Endodermal cell (in vitro differentiated cells): ENCODE results near the gene CCL17. TPM values are rescaled to one million over a fixed set of nuclear protein-coding genes. Genes with fewer than 3 reads are reported as not detected.

ENCODE experiments used
- DNase-seq: peaks from one replicate; pipeline ENCODE4 v3.0.0-alpha.2; 2017
- H3K27ac ChIP-seq: 2 replicates; pipeline ENCODE4 v1.5.1; 2013; ENCODE audit warnings: mild to moderate bottlenecking, low read depth, low read length, moderate library complexity
- H3K27me3 ChIP-seq: 2 replicates; pipeline ENCODE4 v1.6.1; 2013; ENCODE audit warnings: mild to moderate bottlenecking, low read length, moderate library complexity; ENCODE audit not compliant: insufficient read depth, control insufficient read depth, poor library complexity, severe bottlenecking
- H3K36me3 ChIP-seq: 2 replicates; pipeline ENCODE4 v1.7.0; 2013; ENCODE audit warnings: mild to moderate bottlenecking, low read length, moderate library complexity; ENCODE audit not compliant: control insufficient read depth, insufficient read depth
- H3K4me1 ChIP-seq: one replicate; pipeline ENCODE4 v1.7.0; 2013; ENCODE audit warnings: low read length; ENCODE audit not compliant: control insufficient read depth, insufficient read depth
- H3K4me3 ChIP-seq: 2 replicates; pipeline ENCODE4 v1.5.1; 2013; ENCODE audit warnings: mild to moderate bottlenecking, low read length, moderate library complexity
- H3K9ac ChIP-seq: 2 replicates; pipeline ENCODE4 v1.6.1; 2013; ENCODE audit warnings: mild to moderate bottlenecking, low read length, moderate library complexity; ENCODE audit not compliant: poor library complexity, severe bottlenecking; ENCODE audit errors: extremely low read depth
- H3K9me3 ChIP-seq: 2 replicates; pipeline ENCODE4 v1.6.1; 2013; ENCODE audit warnings: mild to moderate bottlenecking, low read length, moderate library complexity; ENCODE audit not compliant: control insufficient read depth
- H3K27ac Mint-ChIP-seq: 2 replicates; pipeline ENCODE4 v1.8.0; 2020; ENCODE audit warnings: mixed read lengths
- H3K27me3 Mint-ChIP-seq: 2 replicates; pipeline ENCODE4 v1.8.0; 2021; ENCODE audit warnings: mild to moderate bottlenecking, mixed read lengths; ENCODE audit not compliant: insufficient read depth
- H3K36me3 Mint-ChIP-seq: 2 replicates; pipeline ENCODE4 v1.8.0; 2020; ENCODE audit warnings: low read depth, mixed read lengths
- H3K4me1 Mint-ChIP-seq: 2 replicates; pipeline ENCODE4 v1.8.0; 2020; ENCODE audit warnings: mixed read lengths
- H3K4me3 Mint-ChIP-seq: 2 replicates; pipeline ENCODE4 v1.8.0; 2020; ENCODE audit warnings: mild to moderate bottlenecking, moderate library complexity, mixed read lengths
- H3K9me3 Mint-ChIP-seq: 2 replicates; pipeline ENCODE4 v1.8.0; 2020; ENCODE audit warnings: mild to moderate bottlenecking, mixed read lengths
- CTCF ChIP-seq: fragments of 200-600 bp; sonication (generic); conservative IDR thresholded peaks from 2 replicates; pipeline ENCODE4 v1.5.0; 2021; ENCODE audit warnings: antibody characterized with exemption, mild to moderate bottlenecking
- WGBS, 2 experiments: methylation state at CpG; one replicate each; pipeline versions ENCODE4 v1.1.5 to v1.1.7; 2013; ENCODE audit warnings: missing lambda C conversion rate in 2 of 2, mixed read lengths in 1 of 2; ENCODE audit not compliant: insufficient coverage in 1 of 2, insufficient read length in 1 of 2; 5-methylcytosine and 5-hydroxymethylcytosine counted together
- total RNA-seq, 2 donors: library from RNA; stranded (reverse); fragmentation: NEBNext Ultra II Directional in 1 of 2; extraction: Animal tissue kit (Norgen Biotek cat#: 25700) in 1 of 2; gene quantifications; 2 replicates in 1 of 2; 3 replicates in 1 of 2; pipeline ENCODE4 v1.2.1, GENCODE V29; 2021

The CCL17 gene
- total RNA-seq, 2 donors from 2014 or later: not detected

GRCh38 chr16:57409065-57409464 lies 4.5 kb downstream of the CCL17 start:
- H3K27me3 Mint-ChIP-seq: peaks cover 2% of the 10 kb centered on the region
- H3K4me3 Mint-ChIP-seq: no peak overlapping the region
- H3K36me3 Mint-ChIP-seq: no peaks in the 10 kb centered on the region
- no peak for DNase-seq
- 95 to 96% methylated on average over 5 of the region's 5 CpGs for WGBS, 2 experiments
- H3K27ac ChIP-seq: no peak overlapping the region
- H3K9me3 Mint-ChIP-seq: no peaks in the 10 kb centered on the region
- H3K36me3 ChIP-seq: no peaks in the 10 kb centered on the region
- no peaks in the 10 kb centered on the region for H3K4me1 Mint-ChIP-seq
- H3K27ac Mint-ChIP-seq: no peak overlapping the region
- no peaks in the 10 kb centered on the region for H3K27me3 ChIP-seq
- H3K4me3 ChIP-seq: no peak overlapping the region
- no peak overlapping the region for H3K9ac ChIP-seq
- no peaks in the 10 kb centered on the region for H3K9me3 ChIP-seq
- no peak for TF ChIP-seq CTCF
- no peaks in the 10 kb centered on the region for H3K4me1 ChIP-seq

- peak; percentile 69 for DNase-seq
- H3K27me3 Mint-ChIP-seq: peaks cover 2% of the 10 kb centered on the region
- Histone ChIP-seq H3K4me3 (no peak overlapping the region), H3K36me3 (no peaks in the 10 kb centered on the region), H3K27me3 (no peaks in the 10 kb centered on the region), H3K4me1 (no peaks in the 10 kb centered on the region), H3K9me3 (no peaks in the 10 kb centered on the region), H3K9ac (no peak overlapping the region), H3K27ac (no peak overlapping the region)
- no peaks in the 10 kb centered on the region for H3K4me1 Mint-ChIP-seq
- H3K4me3 Mint-ChIP-seq: no peak overlapping the region
- H3K27ac Mint-ChIP-seq: no peak overlapping the region
- peak; percentile 27 for TF ChIP-seq CTCF
- no peaks in the 10 kb centered on the region for H3K9me3 Mint-ChIP-seq
- H3K36me3 Mint-ChIP-seq: no peaks in the 10 kb centered on the region
- WGBS, 2 experiments: 71 to 73% methylated on average over 13 to 14 of the region's 14 CpGs
Measured at GRCh38 chr16:57409870-57410587, 5.5 kb downstream of the CCL17 start.

- TF ChIP-seq CTCF: peak; percentile 20
Measured at GRCh38 chr16:57411362-57411976, 6.9 kb downstream of the CCL17 start.

More at GRCh38 chr16:57411362-57411976, 6.9 kb downstream of the CCL17 start:
- Mint-ChIP-seq H3K9me3 (no peaks in the 10 kb centered on the region), H3K4me1 (peaks cover 1% of the 10 kb centered on the region), H3K27me3 (peaks cover 4% of the 10 kb centered on the region), H3K27ac (no peak overlapping the region), H3K36me3 (no peaks in the 10 kb centered on the region), H3K4me3 (no peak overlapping the region)
- Histone ChIP-seq H3K9me3 (no peaks in the 10 kb centered on the region), H3K9ac (no peak overlapping the region), H3K27ac (no peak overlapping the region), H3K4me1 (no peaks in the 10 kb centered on the region), H3K27me3 (no peaks in the 10 kb centered on the region), H3K4me3 (no peak overlapping the region), H3K36me3 (no peaks in the 10 kb centered on the region)
- DNase-seq: no peak
- WGBS, 2 experiments: 82 to 100% methylated on average over 1 to 12 of the region's 12 CpGs
